NOMO-1 (cell line): ENCODE results near the gene FBXL5.

Experiments used
- DNase-seq, 2 experiments: peaks; one replicate each; lab custom pipeline; 2025; ENCODE audit not compliant: unreplicated experiment in 2 of 2; lab: John Stamatoyannopoulos, UW

FBXL5 gene

GRCh38 chr4:15655223-15656037 is at the start of gene FBXL5:
TSS of gene FBXL5 (minus strand) at chr4:15655357. CDS start at chr4:15655287, 70 bp downstream.
- peak; percentile 84 to 94 for DNase-seq

- no peak for DNase-seq
Measured at GRCh38 chr4:15704129-15704528, 49.0 kb upstream of the FBXL5 start.

- DNase-seq: no peak
Measured at GRCh38 chr4:15703439-15703838, 48.3 kb upstream of the FBXL5 start.

- DNase-seq: peak; percentile 85 to 89
Measured at GRCh38 chr4:15702941-15703403, 47.8 kb upstream of the FBXL5 start, which contains the start of gene BST1. TSS of gene BST1 (plus strand) at chr4:15703065. CDS start at chr4:15703145, 80 bp downstream.

GRCh38 chr4:15696866-15697265 is 41.7 kb upstream of the FBXL5 start:
- DNase-seq: no peak

- DNase-seq: no peak
Measured at GRCh38 chr4:15695729-15696128, 40.6 kb upstream of the FBXL5 start.

GRCh38 chr4:15695240-15695699 is 40.1 kb upstream of the FBXL5 start:
- no peak for DNase-seq

GRCh38 chr4:15694431-15694830 is 39.3 kb upstream of the FBXL5 start:
- no peak for DNase-seq

GRCh38 chr4:15692602-15693001 is 37.4 kb upstream of the FBXL5 start:
- DNase-seq: no peak

GRCh38 chr4:15691346-15692135 is 36.4 kb upstream of the FBXL5 start:
- DNase-seq: no peak

GRCh38 chr4:15690020-15690809 is 35.1 kb upstream of the FBXL5 start:
- DNase-seq: peak; percentile 39 to 88

GRCh38 chr4:15689540-15689939 is 34.4 kb upstream of the FBXL5 start:
- DNase-seq: peak; percentile 54 to 84

GRCh38 chr4:15688051-15688450 is 32.9 kb upstream of the FBXL5 start:
- no peak for DNase-seq

- DNase-seq: no peak
Measured at GRCh38 chr4:15684498-15684897, 29.3 kb upstream of the FBXL5 start.

- DNase-seq: peak; percentile 20 to 71
Measured at GRCh38 chr4:15683143-15683495, 28.0 kb upstream of the FBXL5 start.

- peak in 1 of 2 experiments; percentile 64 for DNase-seq
Measured at GRCh38 chr4:15682242-15683142, 27.3 kb upstream of the FBXL5 start.

- peak; percentile 97 to 98 for DNase-seq
Measured at GRCh38 chr4:15681372-15682241, 26.4 kb upstream of the FBXL5 start, which contains the start of gene FAM200B. TSS of gene FAM200B (plus strand) at chr4:15681827. CDS start at chr4:15686978, 5,151 bp downstream.

GRCh38 chr4:15681067-15681371 is 25.9 kb upstream of the FBXL5 start:
- DNase-seq: no peak

- DNase-seq: no peak
Measured at GRCh38 chr4:15677507-15677988, 22.4 kb upstream of the FBXL5 start.
